ENCODE data around the gene CERS6.

GRCh38 chr2:168686452-168687191 is 230.6 kb downstream of the CERS6 start:
- TF ChIP-seq, protein P1, sequence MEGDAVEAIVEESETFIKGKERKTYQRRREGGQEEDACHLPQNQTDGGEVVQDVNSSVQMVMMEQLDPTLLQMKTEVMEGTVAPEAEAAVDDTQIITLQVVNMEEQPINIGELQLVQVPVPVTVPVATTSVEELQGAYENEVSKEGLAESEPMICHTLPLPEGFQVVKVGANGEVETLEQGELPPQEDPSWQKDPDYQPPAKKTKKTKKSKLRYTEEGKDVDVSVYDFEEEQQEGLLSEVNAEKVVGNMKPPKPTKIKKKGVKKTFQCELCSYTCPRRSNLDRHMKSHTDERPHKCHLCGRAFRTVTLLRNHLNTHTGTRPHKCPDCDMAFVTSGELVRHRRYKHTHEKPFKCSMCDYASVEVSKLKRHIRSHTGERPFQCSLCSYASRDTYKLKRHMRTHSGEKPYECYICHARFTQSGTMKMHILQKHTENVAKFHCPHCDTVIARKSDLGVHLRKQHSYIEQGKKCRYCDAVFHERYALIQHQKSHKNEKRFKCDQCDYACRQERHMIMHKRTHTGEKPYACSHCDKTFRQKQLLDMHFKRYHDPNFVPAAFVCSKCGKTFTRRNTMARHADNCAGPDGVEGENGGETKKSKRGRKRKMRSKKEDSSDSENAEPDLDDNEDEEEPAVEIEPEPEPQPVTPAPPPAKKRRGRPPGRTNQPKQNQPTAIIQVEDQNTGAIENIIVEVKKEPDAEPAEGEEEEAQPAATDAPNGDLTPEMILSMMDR (conservative IDR thresholded peaks at IDR 0.05 in 1 of 2, IDR thresholded peaks at IDR 0.05 in 1 of 2; ENCODE audit: extremely low read depth in 1 of 2, insufficient read depth in 1 of 2, low read depth in 1 of 2, low read length in 2 of 2): no peak
- no peak for TF ChIP-seq EZH2 (IDR thresholded peaks at IDR 0.05; ENCODE audit: borderline replicate concordance, low read length)

All from mammary epithelial cell (primary cell).